ENCODE results near the gene KRTAP4-11.
"Not testable (repeated sequence)": the region's sequence is repeated elsewhere in the genome, so short reads cannot be mapped to it uniquely, and the experiment has no call there.

KRTAP4-11 gene

GRCh38 chr17:41084100-41084856, 33.9 kb downstream of the KRTAP4-11 start, which contains the start of gene KRTAP4-7:
TSS of gene KRTAP4-7 (plus strand) at chr17:41084150. CDS start at chr17:41084207, 57 bp downstream.
- WGBS (ENCODE audit: insufficient coverage), result 93% methylated on average over 5 of the region's 14 CpGs
- H3K9me3 ChIP-seq (ENCODE audit: control extremely low read depth in 1 of 5, control insufficient read depth in 4 of 5, insufficient read depth in 2 of 5, low read depth in 1 of 5, low read length in 4 of 5); H3K27me3 ChIP-seq (replicated peaks in 2 of 5; ENCODE audit: control insufficient read depth in 4 of 5, insufficient read depth in 5 of 5, low read length in 4 of 5); H3K27ac ChIP-seq (ENCODE audit: insufficient read depth in 1 of 2, low read depth in 1 of 2, low read length in 2 of 2, poor library complexity in 1 of 2, severe bottlenecking in 2 of 2); DNase-seq; CTCF ChIA-PET; H3K4me3 ChIP-seq (ENCODE audit: control insufficient read depth in 1 of 7, extremely low read depth in 1 of 7, insufficient read depth in 4 of 7, low read depth in 2 of 7, low read length in 6 of 7); H3K36me3 ChIP-seq (ENCODE audit: control insufficient read depth in 4 of 4, insufficient read depth in 4 of 4, low read length in 3 of 4); H3K4me1 ChIP-seq (ENCODE audit: control extremely low read depth in 1 of 4, control insufficient read depth in 4 of 4, insufficient read depth in 4 of 4, low read length in 3 of 4): not testable (repeated sequence)
- POLR2A ChIA-PET, result interaction anchor here (0.6 to 0.7 kb wide), 2 partner anchors 41 to 255 kb away, joined by 3 read pairs; no protein-coding TSS in a partner anchor

DNA sequence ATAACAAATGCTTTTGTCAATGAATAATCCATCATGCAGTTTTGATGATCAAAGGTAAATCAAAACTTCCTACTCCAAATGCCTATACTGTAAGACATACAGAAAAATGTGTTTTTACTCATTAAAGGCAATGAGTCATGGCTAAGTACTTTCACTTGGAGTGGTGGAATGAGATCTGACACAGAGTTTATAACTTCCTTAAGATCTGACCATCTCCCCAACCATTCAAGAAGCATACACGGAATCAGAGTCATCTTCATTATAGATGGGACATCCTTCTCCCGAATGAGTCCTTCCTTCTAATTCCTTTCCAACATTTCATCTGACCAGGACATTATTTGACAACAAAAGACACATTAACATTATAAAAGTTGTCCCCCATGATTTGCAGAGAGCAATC, 34.7 kb downstream of the KRTAP4-11 start:
- CTCF ChIA-PET; H3K4me1 ChIP-seq (ENCODE audit: control extremely low read depth in 1 of 4, control insufficient read depth in 4 of 4, insufficient read depth in 4 of 4, low read length in 3 of 4); H3K27ac ChIP-seq (ENCODE audit: insufficient read depth in 1 of 2, low read depth in 1 of 2, low read length in 2 of 2, poor library complexity in 1 of 2, severe bottlenecking in 2 of 2); DNase-seq; H3K36me3 ChIP-seq (ENCODE audit: control insufficient read depth in 4 of 4, insufficient read depth in 4 of 4, low read length in 3 of 4); H3K27me3 ChIP-seq (replicated peaks in 2 of 5; ENCODE audit: control insufficient read depth in 4 of 5, insufficient read depth in 5 of 5, low read length in 4 of 5); POLR2A ChIA-PET; H3K4me3 ChIP-seq (ENCODE audit: control insufficient read depth in 1 of 7, extremely low read depth in 1 of 7, insufficient read depth in 4 of 7, low read depth in 2 of 7, low read length in 6 of 7); H3K9me3 ChIP-seq (ENCODE audit: control extremely low read depth in 1 of 5, control insufficient read depth in 4 of 5, insufficient read depth in 2 of 5, low read depth in 1 of 5, low read length in 4 of 5): not testable (repeated sequence)
- WGBS (ENCODE audit: insufficient coverage), result no CpG with 5 or more reads among the region's 2 CpGs

- no peak overlapping the region for H3K4me3 ChIP-seq (ENCODE audit: control insufficient read depth in 1 of 7, extremely low read depth in 1 of 7, insufficient read depth in 4 of 7, low read depth in 2 of 7, low read length in 6 of 7)
- WGBS (ENCODE audit: insufficient coverage), result 100% methylated on average over 1 of the region's 4 CpGs
- POLR2A ChIA-PET, result no interaction called here
Observed at GRCh38 chr17:41082626-41083025, 35.5 kb downstream of the KRTAP4-11 start.

GRCh38 chr17:41076788-41077187, 41.4 kb downstream of the KRTAP4-11 start:
- no peaks in the 10 kb centered on the region for H3K4me1 ChIP-seq (ENCODE audit: control extremely low read depth in 1 of 4, control insufficient read depth in 4 of 4, insufficient read depth in 4 of 4, low read length in 3 of 4)
- H3K27me3 ChIP-seq (replicated peaks in 2 of 5; ENCODE audit: control insufficient read depth in 4 of 5, insufficient read depth in 5 of 5, low read length in 4 of 5), result no peaks in the 10 kb centered on the region
- no peaks in the 10 kb centered on the region for H3K36me3 ChIP-seq (ENCODE audit: control insufficient read depth in 4 of 4, insufficient read depth in 4 of 4, low read length in 3 of 4)
- ChIA-PET POLR2A (no interaction called here), CTCF (no interaction called here)
- no peaks in the 10 kb centered on the region for H3K9me3 ChIP-seq (ENCODE audit: control extremely low read depth in 1 of 5, control insufficient read depth in 4 of 5, insufficient read depth in 2 of 5, low read depth in 1 of 5, low read length in 4 of 5)
- DNase-seq, result no peak
- H3K4me3 ChIP-seq (ENCODE audit: control insufficient read depth in 1 of 7, extremely low read depth in 1 of 7, insufficient read depth in 4 of 7, low read depth in 2 of 7, low read length in 6 of 7), result no peak overlapping the region
- no peak overlapping the region for H3K27ac ChIP-seq (ENCODE audit: insufficient read depth in 1 of 2, low read depth in 1 of 2, low read length in 2 of 2, poor library complexity in 1 of 2, severe bottlenecking in 2 of 2)

More at GRCh38 chr17:41082626-41083025, 35.5 kb downstream of the KRTAP4-11 start:
- Histone ChIP-seq H3K27me3 (replicated peaks in 2 of 5; ENCODE audit: control insufficient read depth in 4 of 5, insufficient read depth in 5 of 5, low read length in 4 of 5) (no peaks in the 10 kb centered on the region), H3K36me3 (ENCODE audit: control insufficient read depth in 4 of 4, insufficient read depth in 4 of 4, low read length in 3 of 4) (no peaks in the 10 kb centered on the region), H3K9me3 (ENCODE audit: control extremely low read depth in 1 of 5, control insufficient read depth in 4 of 5, insufficient read depth in 2 of 5, low read depth in 1 of 5, low read length in 4 of 5) (no peaks in the 10 kb centered on the region), H3K27ac (ENCODE audit: insufficient read depth in 1 of 2, low read depth in 1 of 2, low read length in 2 of 2, poor library complexity in 1 of 2, severe bottlenecking in 2 of 2) (no peak overlapping the region), H3K4me1 (ENCODE audit: control extremely low read depth in 1 of 4, control insufficient read depth in 4 of 4, insufficient read depth in 4 of 4, low read length in 3 of 4) (no peaks in the 10 kb centered on the region)
- no peak for DNase-seq
- CTCF ChIA-PET, result no interaction called here

DNA sequence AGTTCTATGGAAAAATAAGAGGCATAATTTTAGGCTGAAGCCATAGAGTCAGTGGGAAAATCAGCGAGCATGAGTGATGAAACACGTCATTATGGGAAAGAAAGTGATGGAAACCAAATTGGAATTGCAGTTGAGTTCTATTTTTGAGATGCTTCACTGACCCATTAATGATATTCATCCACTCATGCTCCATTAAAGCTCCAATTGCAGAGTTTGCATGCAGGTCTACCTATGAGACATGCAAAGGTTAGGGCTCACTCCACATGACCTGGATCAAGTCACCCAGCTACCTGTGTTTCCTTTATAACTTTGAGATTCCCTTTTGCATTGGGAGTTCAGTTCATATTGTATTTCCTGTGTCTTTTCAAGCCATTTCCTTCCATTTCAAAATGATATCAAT, 44.5 kb downstream of the KRTAP4-11 start:
- H3K9me3 ChIP-seq (ENCODE audit: control extremely low read depth in 1 of 5, control insufficient read depth in 4 of 5, insufficient read depth in 2 of 5, low read depth in 1 of 5, low read length in 4 of 5), result no peaks in the 10 kb centered on the region
- H3K27me3 ChIP-seq (replicated peaks in 2 of 5; ENCODE audit: control insufficient read depth in 4 of 5, insufficient read depth in 5 of 5, low read length in 4 of 5), result no peaks in the 10 kb centered on the region
- no peaks in the 10 kb centered on the region for H3K4me1 ChIP-seq (ENCODE audit: control extremely low read depth in 1 of 4, control insufficient read depth in 4 of 4, insufficient read depth in 4 of 4, low read length in 3 of 4)
- no peak overlapping the region for H3K4me3 ChIP-seq (ENCODE audit: control insufficient read depth in 1 of 7, extremely low read depth in 1 of 7, insufficient read depth in 4 of 7, low read depth in 2 of 7, low read length in 6 of 7)
- no peak overlapping the region for H3K27ac ChIP-seq (ENCODE audit: insufficient read depth in 1 of 2, low read depth in 1 of 2, low read length in 2 of 2, poor library complexity in 1 of 2, severe bottlenecking in 2 of 2)
- 100% methylated on average over 1 of the region's 2 CpGs for WGBS (ENCODE audit: insufficient coverage)
- no peak for DNase-seq
- ChIA-PET CTCF (no interaction called here), POLR2A (no interaction called here)
- no peaks in the 10 kb centered on the region for H3K36me3 ChIP-seq (ENCODE audit: control insufficient read depth in 4 of 4, insufficient read depth in 4 of 4, low read length in 3 of 4)

DNA sequence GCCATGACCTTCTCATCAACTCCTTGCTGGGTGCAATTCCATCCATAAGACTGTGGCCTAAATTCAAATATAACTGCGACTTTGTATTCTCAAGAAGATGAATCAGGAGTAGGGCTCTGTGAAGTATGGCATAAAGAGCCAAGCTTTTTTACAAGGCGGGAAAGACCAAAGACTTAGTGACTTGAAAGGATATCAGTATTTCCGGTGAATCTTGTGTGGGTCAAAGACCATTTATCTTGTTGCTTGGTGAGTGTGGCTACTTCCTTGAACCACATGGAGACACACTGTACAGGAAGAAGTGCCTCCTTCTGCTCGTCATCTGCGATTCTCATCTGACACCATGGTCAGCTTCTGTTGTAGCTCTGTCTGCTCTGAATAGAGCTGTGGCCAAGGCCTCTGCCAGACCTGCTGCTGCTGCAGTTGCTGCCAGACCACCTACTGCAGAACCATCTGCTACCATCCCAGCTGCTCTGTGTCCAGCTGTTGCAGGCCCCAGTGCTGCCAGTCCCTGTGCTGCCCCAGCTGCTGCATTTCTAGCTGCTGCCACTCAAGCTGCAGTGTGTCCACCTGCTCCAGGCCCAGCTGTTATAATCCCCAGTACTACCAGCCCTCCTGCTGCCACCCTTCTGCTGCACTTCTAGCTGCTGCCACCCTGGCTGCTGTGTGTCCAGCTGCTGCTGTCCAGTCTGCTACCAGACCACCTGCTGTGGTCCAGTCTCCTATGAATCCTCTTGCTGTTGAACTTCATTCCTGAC, 46.4 kb downstream of the KRTAP4-11 start:
- DNase-seq, result no peak
- Histone ChIP-seq H3K27me3 (replicated peaks in 2 of 5; ENCODE audit: control insufficient read depth in 4 of 5, insufficient read depth in 5 of 5, low read length in 4 of 5) (no peaks in the 10 kb centered on the region), H3K36me3 (ENCODE audit: control insufficient read depth in 4 of 4, insufficient read depth in 4 of 4, low read length in 3 of 4) (no peaks in the 10 kb centered on the region), H3K27ac (ENCODE audit: insufficient read depth in 1 of 2, low read depth in 1 of 2, low read length in 2 of 2, poor library complexity in 1 of 2, severe bottlenecking in 2 of 2) (no peak overlapping the region), H3K9me3 (ENCODE audit: control extremely low read depth in 1 of 5, control insufficient read depth in 4 of 5, insufficient read depth in 2 of 5, low read depth in 1 of 5, low read length in 4 of 5) (no peaks in the 10 kb centered on the region), H3K4me3 (ENCODE audit: control insufficient read depth in 1 of 7, extremely low read depth in 1 of 7, insufficient read depth in 4 of 7, low read depth in 2 of 7, low read length in 6 of 7) (no peak overlapping the region), H3K4me1 (ENCODE audit: control extremely low read depth in 1 of 4, control insufficient read depth in 4 of 4, insufficient read depth in 4 of 4, low read length in 3 of 4) (no peaks in the 10 kb centered on the region)
- ChIA-PET CTCF (no interaction called here), POLR2A (interaction anchor here (0.6 kb wide), 1 partner anchor 157 kb away, joined by 7 read pairs; no protein-coding TSS in a partner anchor)
- 91% methylated on average over 5 of the region's 5 CpGs for WGBS (ENCODE audit: insufficient coverage)

DNA sequence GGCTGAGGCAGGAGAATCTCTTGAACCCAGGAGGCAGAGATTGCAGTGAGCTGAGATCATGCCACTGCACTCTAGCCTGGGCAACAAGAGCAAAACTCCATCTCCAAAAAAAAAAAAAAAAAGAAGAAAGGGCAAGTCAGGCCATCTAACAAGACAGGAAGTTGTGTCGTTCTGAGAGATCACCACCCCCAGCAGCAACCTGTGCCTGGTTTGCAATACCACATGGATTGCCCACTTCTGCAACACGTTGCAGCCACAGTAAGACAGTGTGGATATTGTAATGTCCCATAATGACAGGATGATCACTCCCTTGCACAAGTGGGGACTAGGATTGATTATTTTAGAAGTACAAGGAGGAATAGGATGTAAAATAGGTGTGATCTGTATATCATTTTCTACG, 49.1 kb downstream of the KRTAP4-11 start:
- Histone ChIP-seq H3K9me3 (ENCODE audit: control extremely low read depth in 1 of 5, control insufficient read depth in 4 of 5, insufficient read depth in 2 of 5, low read depth in 1 of 5, low read length in 4 of 5) (no peaks in the 10 kb centered on the region), H3K4me1 (ENCODE audit: control extremely low read depth in 1 of 4, control insufficient read depth in 4 of 4, insufficient read depth in 4 of 4, low read length in 3 of 4) (no peaks in the 10 kb centered on the region), H3K36me3 (ENCODE audit: control insufficient read depth in 4 of 4, insufficient read depth in 4 of 4, low read length in 3 of 4) (no peaks in the 10 kb centered on the region), H3K27ac (ENCODE audit: insufficient read depth in 1 of 2, low read depth in 1 of 2, low read length in 2 of 2, poor library complexity in 1 of 2, severe bottlenecking in 2 of 2) (no peak overlapping the region), H3K4me3 (ENCODE audit: control insufficient read depth in 1 of 7, extremely low read depth in 1 of 7, insufficient read depth in 4 of 7, low read depth in 2 of 7, low read length in 6 of 7) (no peak overlapping the region), H3K27me3 (replicated peaks in 2 of 5; ENCODE audit: control insufficient read depth in 4 of 5, insufficient read depth in 5 of 5, low read length in 4 of 5) (no peaks in the 10 kb centered on the region)
- ChIA-PET POLR2A (no interaction called here), CTCF (interaction anchor here (1.4 kb wide), 1 partner anchor 10 kb away, joined by 3 read pairs; no protein-coding TSS in a partner anchor)
- WGBS (ENCODE audit: insufficient coverage), result 58% methylated on average over 2 of the region's 3 CpGs
- no peak for DNase-seq
